Neural cell (in vitro differentiated cells): ENCODE measurements around the gene SLC16A12. TPM values are rescaled to one million over a fixed set of nuclear protein-coding genes. Genes with fewer than 3 reads are reported as not detected.

ENCODE experiments used
- H2AFZ ChIP-seq: fragments of 200-600, 300-800 bp; sonication (generic), shearing (Covaris generic); 2 replicates; pipeline ENCODE4 v1.6.0; 2014; ENCODE audit warnings: low read depth, mild to moderate bottlenecking, antibody characterized with exemption, low read length, moderate library complexity
- H3F3A ChIP-seq: fragments of 200-600 bp; shearing (Covaris generic); 2 replicates; pipeline ENCODE4 v1.6.1; 2016; ENCODE audit warnings: mild to moderate bottlenecking, moderate library complexity, mixed read lengths, antibody characterized with exemption, low read length; ENCODE audit not compliant: insufficient read depth, poor library complexity, severe bottlenecking
- H3K27ac ChIP-seq: fragments of 200-600, 300-800 bp; sonication (generic), shearing (Covaris generic); 2 replicates; pipeline ENCODE4 v1.5.1; 2014; ENCODE audit warnings: mild to moderate bottlenecking, low read length, moderate library complexity
- H3K27me3 ChIP-seq: fragments of 300-800, 200-600 bp; sonication (generic), shearing (Covaris generic); 2 replicates; pipeline ENCODE4 v1.6.0; 2014; ENCODE audit warnings: mild to moderate bottlenecking, low read depth, low read length, moderate library complexity; ENCODE audit not compliant: insufficient read depth
- H3K36me3 ChIP-seq: fragments of 300-800, 200-600 bp; sonication (generic), shearing (Covaris generic); 2 replicates; pipeline ENCODE4 v1.5.1; 2014; ENCODE audit warnings: mild to moderate bottlenecking, antibody characterized with exemption, low read length, moderate library complexity; ENCODE audit not compliant: insufficient read depth
- H3K4me2 ChIP-seq: fragments of 300-800, 200-600 bp; sonication (generic), shearing (Covaris generic); 2 replicates; pipeline ENCODE4 v1.6.0; 2014; ENCODE audit warnings: mild to moderate bottlenecking, low read length
- H3K4me3 ChIP-seq: fragments of 300-800, 200-600 bp; sonication (generic), shearing (Covaris generic); 2 replicates; pipeline ENCODE4 v1.5.1; 2014; ENCODE audit warnings: mild to moderate bottlenecking, low read length, moderate library complexity
- H3K79me2 ChIP-seq: fragments of 200-600 bp; shearing (Covaris generic); replicated peaks from 2 replicates; pipeline ENCODE4 v1.6.0; 2014; ENCODE audit warnings: mild to moderate bottlenecking, low read length, moderate library complexity; ENCODE audit not compliant: insufficient read depth
- H3K9ac ChIP-seq: fragments of 300-800, 200-600 bp; sonication (generic), shearing (Covaris generic); 2 replicates; pipeline ENCODE4 v1.6.1; 2016; ENCODE audit warnings: mild to moderate bottlenecking, low read length, mixed read lengths
- H3K9me2 ChIP-seq: fragments of 200-600 bp; shearing (Covaris generic); 2 replicates; pipeline ENCODE4 v1.6.1; 2016; ENCODE audit warnings: mild to moderate bottlenecking, low read length, mixed read lengths; ENCODE audit not compliant: insufficient read depth
- H3K9me3 ChIP-seq: fragments of 200-600, 300-800 bp; sonication (generic), shearing (Covaris generic); 2 replicates; pipeline ENCODE4 v1.6.1; 2016; ENCODE audit warnings: mild to moderate bottlenecking, mixed run types, low read length, moderate library complexity, mixed read lengths
- H4K20me1 ChIP-seq: fragments of 200-600 bp; shearing (Covaris generic); 2 replicates; pipeline ENCODE4 v1.6.1; 2016; ENCODE audit warnings: mild to moderate bottlenecking, mixed run types; ENCODE audit not compliant: insufficient read depth
- EP300 ChIP-seq: fragments of 450-650 bp; conservative IDR thresholded peaks from 2 replicates; pipeline ENCODE4 v1.6.1; 2014; ENCODE audit warnings: antibody characterized with exemption, mild to moderate bottlenecking, moderate library complexity; ENCODE audit not compliant: poor library complexity, severe bottlenecking
- EZH2 ChIP-seq: fragments of 200-600, 300-800 bp; shearing (Covaris generic), sonication (generic); IDR thresholded peaks from 2 replicates; pipeline ENCODE4 v1.6.1; 2014; ENCODE audit warnings: antibody characterized with exemption, low read length, borderline replicate concordance, mild to moderate bottlenecking; ENCODE audit not compliant: insufficient read depth, poor library complexity, severe bottlenecking
- MXI1 ChIP-seq: fragments of 450-650 bp; conservative IDR thresholded peaks from 2 replicates; pipeline ENCODE4 v1.6.1; 2014; ENCODE audit warnings: antibody characterized with exemption, mild to moderate bottlenecking; ENCODE audit not compliant: poor library complexity, severe bottlenecking
- POLR2AphosphoS5 ChIP-seq: IDR thresholded peaks from 2 replicates; pipeline ENCODE4 v1.6.1; 2012
- RAD21 ChIP-seq: fragments of 450-650 bp; conservative IDR thresholded peaks from 2 replicates; pipeline ENCODE4 v1.6.1; 2014; ENCODE audit warnings: antibody characterized with exemption, mild to moderate bottlenecking, moderate library complexity
- SMC3 ChIP-seq: fragments of 450-650 bp; conservative IDR thresholded peaks from 2 replicates; pipeline ENCODE4 v1.6.1; 2014; ENCODE audit warnings: antibody characterized with exemption, mild to moderate bottlenecking, moderate library complexity; ENCODE audit not compliant: poor library complexity
- TAF1 ChIP-seq: IDR thresholded peaks from 2 replicates; pipeline ENCODE4 v1.6.1; 2012; ENCODE audit warnings: low read depth
- polyA plus RNA-seq: library from polyadenylated mRNA; depleted of rRNA; stranded (reverse); fragments of >200 nt; gene quantifications from 2 replicates; pipeline ENCODE4 v1.2.3, GENCODE V29; 2014
- TF ChIP-seq, protein P1 (sequence below): fragments of 450-650 bp; IDR thresholded peaks from 2 replicates; pipeline ENCODE4 v1.5.1; 2014; ENCODE audit warnings: antibody characterized with exemption, mild to moderate bottlenecking, moderate library complexity; ENCODE audit not compliant: poor library complexity, severe bottlenecking
- TF ChIP-seq, protein P2 (sequence below): IDR thresholded peaks from 2 replicates; pipeline ENCODE4 v1.6.1; 2012; ENCODE audit warnings: borderline replicate concordance

Gene SLC16A12
- polyA plus RNA-seq, 1 donor from 2014 or later, result 0.04 TPM

DNA sequence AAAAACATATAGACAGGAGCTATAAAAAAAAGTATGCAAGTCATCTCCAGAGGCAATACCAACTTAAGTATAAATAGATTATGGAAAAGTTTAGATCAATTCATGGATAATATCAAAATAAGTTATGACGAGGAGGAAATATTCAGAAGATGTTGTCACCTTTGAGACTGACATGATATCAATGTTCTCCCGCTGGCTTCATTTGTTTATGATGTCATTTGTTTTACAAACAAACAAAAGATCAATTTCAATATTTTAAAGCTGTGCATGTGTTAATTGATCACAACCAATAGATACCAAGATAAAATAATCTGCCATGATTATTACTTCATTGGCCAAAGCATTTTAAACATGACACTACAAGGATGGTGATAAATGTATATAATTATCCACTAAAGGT, 43.5 kb downstream of the SLC16A12 start:
- no peaks in the 10 kb centered on the region for H4K20me1 ChIP-seq
- H3K27ac ChIP-seq, result no peak overlapping the region
- H3K9me3 ChIP-seq, result no peaks in the 10 kb centered on the region
- H3F3A ChIP-seq, result no peaks in the 10 kb centered on the region
- H3K4me3 ChIP-seq, result no peak overlapping the region
- no peak overlapping the region for H2AFZ ChIP-seq
- no peak for TF ChIP-seq TAF1
- TF ChIP-seq, protein P1, sequence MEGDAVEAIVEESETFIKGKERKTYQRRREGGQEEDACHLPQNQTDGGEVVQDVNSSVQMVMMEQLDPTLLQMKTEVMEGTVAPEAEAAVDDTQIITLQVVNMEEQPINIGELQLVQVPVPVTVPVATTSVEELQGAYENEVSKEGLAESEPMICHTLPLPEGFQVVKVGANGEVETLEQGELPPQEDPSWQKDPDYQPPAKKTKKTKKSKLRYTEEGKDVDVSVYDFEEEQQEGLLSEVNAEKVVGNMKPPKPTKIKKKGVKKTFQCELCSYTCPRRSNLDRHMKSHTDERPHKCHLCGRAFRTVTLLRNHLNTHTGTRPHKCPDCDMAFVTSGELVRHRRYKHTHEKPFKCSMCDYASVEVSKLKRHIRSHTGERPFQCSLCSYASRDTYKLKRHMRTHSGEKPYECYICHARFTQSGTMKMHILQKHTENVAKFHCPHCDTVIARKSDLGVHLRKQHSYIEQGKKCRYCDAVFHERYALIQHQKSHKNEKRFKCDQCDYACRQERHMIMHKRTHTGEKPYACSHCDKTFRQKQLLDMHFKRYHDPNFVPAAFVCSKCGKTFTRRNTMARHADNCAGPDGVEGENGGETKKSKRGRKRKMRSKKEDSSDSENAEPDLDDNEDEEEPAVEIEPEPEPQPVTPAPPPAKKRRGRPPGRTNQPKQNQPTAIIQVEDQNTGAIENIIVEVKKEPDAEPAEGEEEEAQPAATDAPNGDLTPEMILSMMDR, result no peak
- TF ChIP-seq EZH2, result no peak
- TF ChIP-seq SMC3, result no peak
- no peak for TF ChIP-seq POLR2AphosphoS5
- TF ChIP-seq, protein P2, sequence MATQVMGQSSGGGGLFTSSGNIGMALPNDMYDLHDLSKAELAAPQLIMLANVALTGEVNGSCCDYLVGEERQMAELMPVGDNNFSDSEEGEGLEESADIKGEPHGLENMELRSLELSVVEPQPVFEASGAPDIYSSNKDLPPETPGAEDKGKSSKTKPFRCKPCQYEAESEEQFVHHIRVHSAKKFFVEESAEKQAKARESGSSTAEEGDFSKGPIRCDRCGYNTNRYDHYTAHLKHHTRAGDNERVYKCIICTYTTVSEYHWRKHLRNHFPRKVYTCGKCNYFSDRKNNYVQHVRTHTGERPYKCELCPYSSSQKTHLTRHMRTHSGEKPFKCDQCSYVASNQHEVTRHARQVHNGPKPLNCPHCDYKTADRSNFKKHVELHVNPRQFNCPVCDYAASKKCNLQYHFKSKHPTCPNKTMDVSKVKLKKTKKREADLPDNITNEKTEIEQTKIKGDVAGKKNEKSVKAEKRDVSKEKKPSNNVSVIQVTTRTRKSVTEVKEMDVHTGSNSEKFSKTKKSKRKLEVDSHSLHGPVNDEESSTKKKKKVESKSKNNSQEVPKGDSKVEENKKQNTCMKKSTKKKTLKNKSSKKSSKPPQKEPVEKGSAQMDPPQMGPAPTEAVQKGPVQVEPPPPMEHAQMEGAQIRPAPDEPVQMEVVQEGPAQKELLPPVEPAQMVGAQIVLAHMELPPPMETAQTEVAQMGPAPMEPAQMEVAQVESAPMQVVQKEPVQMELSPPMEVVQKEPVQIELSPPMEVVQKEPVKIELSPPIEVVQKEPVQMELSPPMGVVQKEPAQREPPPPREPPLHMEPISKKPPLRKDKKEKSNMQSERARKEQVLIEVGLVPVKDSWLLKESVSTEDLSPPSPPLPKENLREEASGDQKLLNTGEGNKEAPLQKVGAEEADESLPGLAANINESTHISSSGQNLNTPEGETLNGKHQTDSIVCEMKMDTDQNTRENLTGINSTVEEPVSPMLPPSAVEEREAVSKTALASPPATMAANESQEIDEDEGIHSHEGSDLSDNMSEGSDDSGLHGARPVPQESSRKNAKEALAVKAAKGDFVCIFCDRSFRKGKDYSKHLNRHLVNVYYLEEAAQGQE, result no peak
- TF ChIP-seq EP300, result no peak
- no peak for TF ChIP-seq MXI1
- TF ChIP-seq RAD21, result no peak
- H3K36me3 ChIP-seq, result no peaks in the 10 kb centered on the region
- no peak overlapping the region for H3K9ac ChIP-seq
- no peaks in the 10 kb centered on the region for H3K79me2 ChIP-seq
- H3K4me2 ChIP-seq, result no peak overlapping the region
- H3K9me2 ChIP-seq, result no peaks in the 10 kb centered on the region
- H3K27me3 ChIP-seq, result no peaks in the 10 kb centered on the region

DNA sequence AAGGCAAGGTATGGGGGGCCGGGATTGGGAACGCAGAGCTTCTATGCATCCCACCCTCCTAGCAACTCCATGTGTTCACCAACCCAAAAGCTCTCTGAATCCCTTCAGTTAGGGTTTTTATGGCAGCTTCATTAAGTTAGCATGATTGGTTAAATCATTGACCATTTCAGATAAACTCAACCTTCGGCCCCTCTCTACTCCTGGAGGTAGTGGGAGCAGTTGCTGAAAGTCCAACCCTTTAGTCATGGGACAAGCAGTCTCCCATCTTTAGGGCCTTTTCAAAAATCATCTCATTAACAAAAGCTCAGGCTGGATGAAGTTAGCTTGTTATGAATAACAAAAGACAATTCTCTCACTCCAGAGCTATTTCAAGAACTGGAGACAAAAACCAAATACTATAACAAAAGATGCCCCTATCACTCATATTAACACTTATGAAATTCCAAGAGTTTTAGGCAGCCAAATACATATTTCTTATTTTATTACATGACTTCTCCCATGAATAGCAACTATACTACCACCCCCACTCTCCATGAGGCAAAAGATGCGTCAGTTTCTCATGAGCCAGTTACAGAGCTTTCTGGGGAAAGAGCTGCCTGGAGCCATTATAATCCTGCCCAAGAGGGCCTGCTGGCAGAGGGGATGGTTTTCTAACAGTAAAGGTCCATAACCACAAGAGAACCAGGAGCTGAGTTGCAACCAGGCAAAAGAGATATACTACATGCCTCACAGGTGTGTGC, 44.6 kb downstream of the SLC16A12 start:
- no peak overlapping the region for H2AFZ ChIP-seq
- no peaks in the 10 kb centered on the region for H3K9me3 ChIP-seq
- H3K9ac ChIP-seq, result no peak overlapping the region
- no peaks in the 10 kb centered on the region for H4K20me1 ChIP-seq
- TF ChIP-seq, protein P1, result no peak
- TF ChIP-seq, protein P2, result no peak
- no peak for TF ChIP-seq MXI1
- no peak for TF ChIP-seq TAF1
- no peaks in the 10 kb centered on the region for H3K79me2 ChIP-seq
- no peak overlapping the region for H3K27ac ChIP-seq
- no peak overlapping the region for H3K4me2 ChIP-seq
- no peaks in the 10 kb centered on the region for H3K27me3 ChIP-seq
- H3K36me3 ChIP-seq, result no peaks in the 10 kb centered on the region
- H3F3A ChIP-seq, result no peaks in the 10 kb centered on the region
- H3K9me2 ChIP-seq, result no peaks in the 10 kb centered on the region
- H3K4me3 ChIP-seq, result no peak overlapping the region
